A549 (cell line): Measurements from ENCODE around the gene PKM. TPM values are rescaled to one million over a fixed set of nuclear protein-coding genes. Genes with fewer than 3 reads are reported as not detected.

Source experiments
- ATAC-seq, 2 experiments: fragments of 200-7000 bp in 1 of 2; fragments of >200 bp in 1 of 2; cut with Nextera tagmentation in 1 of 2; cut with Tn5 transposase in 1 of 2; 3 replicates each; pipeline versions ENCODE4 v1.8.0 to v1.9.1; 2018 to 2020; ENCODE audit warnings: mild to moderate bottlenecking in 1 of 2, moderate library complexity in 1 of 2
- CTCF ChIA-PET: fragments of 300-600 bp; sonication (Branson Sonifier 250); formaldehyde crosslinking; extraction: SDS; loops from one replicate; lab custom pipeline; 2021; ENCODE audit warnings: antibody characterized with exemption, inconsistent platforms; lab: Yijun Ruan, JAX
- POLR2A ChIA-PET: fragments of 350-600 bp; formaldehyde crosslinking; extraction: SDS; loops from one replicate; lab custom pipeline; 2021; ENCODE audit warnings: antibody characterized with exemption, inconsistent platforms; lab: Yijun Ruan, JAX
- DNase-seq, 2 experiments: peaks; one replicate each; pipeline versions ENCODE4 v3.0.0 to v3.0.0-alpha.2; 2011 to 2016; ENCODE audit warnings: low read depth in 1 of 2, low spot score in 1 of 2
- FAIRE-seq: peaks from 2 replicates; lab custom pipeline; 2011; peaks lifted over from hg19 to GRCh38; lab: Jason Lieb, UNC
- H3K27ac ChIP-seq, 2 experiments: fragments of >200 bp; sonication (Bioruptor Twin); formaldehyde crosslinking; 3 replicates each; pipeline ENCODE4 v1.5.1; 2016 to 2017
- H3K4me1 ChIP-seq: fragments of >200 bp; sonication (Bioruptor Twin); formaldehyde crosslinking; 3 replicates; pipeline ENCODE4 v1.6.1; 2016
- H3K4me2 ChIP-seq: fragments of >200 bp; sonication (Bioruptor Twin); formaldehyde crosslinking; 3 replicates; pipeline ENCODE4 v1.6.1; 2016
- H3K4me3 ChIP-seq: fragments of >200 bp; sonication (Bioruptor Twin); formaldehyde crosslinking; 3 replicates; pipeline ENCODE4 v1.5.1; 2016
- H3K9me3 ChIP-seq: fragments of >200 bp; sonication (Bioruptor Twin); formaldehyde crosslinking; 3 replicates; pipeline ENCODE4 v1.6.1; 2016
- CBX2 ChIP-seq: fragments of 200-600 bp; sonication (generic); IDR thresholded peaks from 2 replicates; pipeline ENCODE4 v1.6.1; 2016; ENCODE audit warnings: low read depth, mild to moderate bottlenecking, borderline replicate concordance
- CHD2 ChIP-seq: fragments of 150-350 bp; IDR thresholded peaks from 2 replicates; pipeline ENCODE4 v1.6.1; 2014; ENCODE audit warnings: low read length; ENCODE audit not compliant: partially characterized antibody
- CHD4 ChIP-seq: fragments of 200-600 bp; sonication (generic); IDR thresholded peaks from 2 replicates; pipeline ENCODE4 v1.6.1; 2016; ENCODE audit warnings: antibody characterized with exemption, mild to moderate bottlenecking, borderline replicate concordance
- EHF ChIP-seq: fragments of 250-450 bp; sonication (Bioruptor Pico); IDR thresholded peaks from 2 replicates; pipeline ENCODE4 v1.5.0; 2020; ENCODE audit warnings: mild to moderate bottlenecking
- ESRRA ChIP-seq: fragments of 150-350 bp; IDR thresholded peaks from 2 replicates; pipeline ENCODE4 v1.6.1; 2014; ENCODE audit warnings: mild to moderate bottlenecking, low read length, borderline replicate concordance
- FOSB ChIP-seq: fragments of 250-450 bp; sonication (Bioruptor Pico); IDR thresholded peaks from 2 replicates; pipeline ENCODE4 v1.5.0; 2020; ENCODE audit warnings: mild to moderate bottlenecking, moderate library complexity
- FOSL2 ChIP-seq, 2 experiments: fragments of 450-650 bp in 1 of 2; fragments of >200 bp in 1 of 2; sonication (Bioruptor Twin) in 1 of 2; formaldehyde crosslinking; IDR thresholded peaks; 2 replicates each; pipeline versions ENCODE4 v1.5.0 to v1.6.1; 2016 to 2020; ENCODE audit warnings: mild to moderate bottlenecking in 1 of 2, moderate library complexity in 1 of 2
- HOXA7 ChIP-seq: fragments of 250-450 bp; sonication (Bioruptor Pico); IDR thresholded peaks from 2 replicates; pipeline ENCODE4 v1.5.0; 2020; ENCODE audit warnings: mild to moderate bottlenecking, moderate library complexity
- HOXB5 ChIP-seq: fragments of 250-450 bp; sonication (Bioruptor Pico); IDR thresholded peaks from 2 replicates; pipeline ENCODE4 v1.5.0; 2020; ENCODE audit warnings: mild to moderate bottlenecking, moderate library complexity
- KDM1A ChIP-seq: fragments of 200-600 bp; sonication (generic); IDR thresholded peaks from 2 replicates; pipeline ENCODE4 v1.6.1; 2016; ENCODE audit warnings: low read depth, mild to moderate bottlenecking
- MAFK ChIP-seq: fragments of 450-650 bp; IDR thresholded peaks from 2 replicates; pipeline ENCODE4 v1.6.1; 2014; ENCODE audit not compliant: partially characterized antibody
- MAZ ChIP-seq: fragments of 150-350 bp; IDR thresholded peaks from 2 replicates; pipeline ENCODE4 v1.6.1; 2014; ENCODE audit warnings: antibody characterized with exemption, low read depth, low read length, borderline replicate concordance
- NR3C1 ChIP-seq: fragments of >200 bp; sonication (Bioruptor Twin); formaldehyde crosslinking; IDR thresholded peaks from 3 replicates; pipeline ENCODE4 v1.6.1; 2017
- RAD21 ChIP-seq, 2 experiments: fragments of >200 bp in 1 of 2; sonication (Bioruptor Twin) in 1 of 2; formaldehyde crosslinking in 1 of 2; IDR thresholded peaks in 1 of 2; conservative IDR thresholded peaks in 1 of 2; 2 replicates in 1 of 2; 3 replicates in 1 of 2; pipeline ENCODE4 v1.6.1; 2012 to 2018; ENCODE audit warnings: inconsistent platforms in 1 of 2
- RNF2 ChIP-seq: fragments of 200-600 bp; sonication (generic); IDR thresholded peaks from 2 replicates; pipeline ENCODE4 v1.6.1; 2016; ENCODE audit warnings: low read depth, mild to moderate bottlenecking, antibody characterized with exemption, moderate library complexity, borderline replicate concordance
- SREBF2 ChIP-seq: fragments of 450-650 bp; IDR thresholded peaks from 2 replicates; pipeline ENCODE4 v1.6.1; 2014; ENCODE audit warnings: mild to moderate bottlenecking, moderate library complexity
- ZSCAN20 ChIP-seq: fragments of 250-450 bp; sonication (Bioruptor Pico); IDR thresholded peaks from 2 replicates; pipeline ENCODE4 v1.8.0; 2022; ENCODE audit warnings: mild to moderate bottlenecking, moderate library complexity
- WGBS: methylation state at CpG from one replicate; pipeline ENCODE4 v1.1.6; 2017; ENCODE audit errors: missing lambda C conversion rate; 5-methylcytosine and 5-hydroxymethylcytosine counted together
- polyA plus RNA-seq, 4 experiments: library from polyadenylated mRNA; depleted of rRNA in 3 of 4; stranded (reverse); fragments of >200 nt; fragmentation: RNase III in 1 of 4; extraction: RNeasy Plus Mini Kit Qiagen cat#74134 plus additional on column Dnase treatment in 1 of 4; gene quantifications; 2 replicates in 3 of 4; 3 replicates in 1 of 4; pipeline ENCODE4 v1.2.3, GENCODE V29; 2011 to 2017
- TF ChIP-seq, protein P1 (sequence below): fragments of 150-350 bp; IDR thresholded peaks from 2 replicates; pipeline ENCODE4 v1.6.1; 2014; ENCODE audit warnings: low read depth, mild to moderate bottlenecking, low read length
- TF ChIP-seq, protein P2 (sequence below): fragments of 250-450 bp; sonication (Bioruptor Pico); IDR thresholded peaks from 2 replicates; pipeline ENCODE4 v1.5.0; 2021; ENCODE audit warnings: mild to moderate bottlenecking, moderate library complexity, borderline replicate concordance
- TF ChIP-seq, protein P3 (sequence below): fragments of >200 bp; sonication (Bioruptor Twin); formaldehyde crosslinking; IDR thresholded peaks from 2 replicates; pipeline ENCODE4 v1.6.1; 2016
- TF ChIP-seq, protein P4 (sequence below): IDR thresholded peaks from 2 replicates; pipeline ENCODE4 v1.6.1; 2012
- TF ChIP-seq, protein P5 (sequence below): fragments of 200-600 bp; sonication (generic); IDR thresholded peaks from 2 replicates; pipeline ENCODE4 v1.6.1; 2016; ENCODE audit warnings: antibody characterized with exemption, mild to moderate bottlenecking, moderate library complexity

Gene PKM
- polyA plus RNA-seq, 2 of the 4 experiments (the other 2 are of a cell fraction): 3,443 to 3,848 TPM

DNA sequence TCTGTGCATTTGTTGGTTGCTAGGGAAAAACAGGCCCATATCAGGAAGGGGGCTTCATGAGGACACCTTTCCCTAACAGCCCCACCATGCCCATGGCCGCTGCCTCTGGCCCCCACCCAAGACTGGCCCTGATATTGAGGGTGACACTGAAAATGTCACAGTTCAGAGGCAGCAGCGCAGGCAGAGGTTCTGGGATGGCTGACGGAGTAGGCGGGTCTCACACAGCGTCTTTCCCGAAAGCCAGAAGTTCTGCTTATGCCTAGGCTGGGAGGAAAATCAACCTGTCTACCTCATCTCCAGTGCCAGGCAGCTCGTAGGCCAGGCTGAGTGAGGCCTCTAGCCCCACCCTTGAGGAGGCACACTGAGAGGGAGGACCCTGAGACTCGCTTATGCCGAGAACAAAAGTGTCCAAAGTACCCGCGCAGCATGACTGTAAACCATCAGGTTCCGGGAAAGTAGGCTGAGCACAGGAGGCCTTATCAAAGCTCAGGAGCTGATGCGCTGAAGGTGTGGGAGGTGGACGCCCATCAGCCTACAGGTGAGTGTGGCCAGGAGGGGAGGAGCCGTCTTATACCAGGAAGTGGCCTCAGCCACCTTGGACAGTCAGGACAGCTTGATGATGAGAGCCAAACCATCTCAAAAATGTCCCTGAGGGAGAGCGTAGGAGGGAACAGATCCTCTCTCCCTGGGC, 60.9 kb downstream of the PKM start (continued):
- TF ChIP-seq, protein P1, sequence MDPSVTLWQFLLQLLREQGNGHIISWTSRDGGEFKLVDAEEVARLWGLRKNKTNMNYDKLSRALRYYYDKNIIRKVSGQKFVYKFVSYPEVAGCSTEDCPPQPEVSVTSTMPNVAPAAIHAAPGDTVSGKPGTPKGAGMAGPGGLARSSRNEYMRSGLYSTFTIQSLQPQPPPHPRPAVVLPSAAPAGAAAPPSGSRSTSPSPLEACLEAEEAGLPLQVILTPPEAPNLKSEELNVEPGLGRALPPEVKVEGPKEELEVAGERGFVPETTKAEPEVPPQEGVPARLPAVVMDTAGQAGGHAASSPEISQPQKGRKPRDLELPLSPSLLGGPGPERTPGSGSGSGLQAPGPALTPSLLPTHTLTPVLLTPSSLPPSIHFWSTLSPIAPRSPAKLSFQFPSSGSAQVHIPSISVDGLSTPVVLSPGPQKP: no peak

DNA sequence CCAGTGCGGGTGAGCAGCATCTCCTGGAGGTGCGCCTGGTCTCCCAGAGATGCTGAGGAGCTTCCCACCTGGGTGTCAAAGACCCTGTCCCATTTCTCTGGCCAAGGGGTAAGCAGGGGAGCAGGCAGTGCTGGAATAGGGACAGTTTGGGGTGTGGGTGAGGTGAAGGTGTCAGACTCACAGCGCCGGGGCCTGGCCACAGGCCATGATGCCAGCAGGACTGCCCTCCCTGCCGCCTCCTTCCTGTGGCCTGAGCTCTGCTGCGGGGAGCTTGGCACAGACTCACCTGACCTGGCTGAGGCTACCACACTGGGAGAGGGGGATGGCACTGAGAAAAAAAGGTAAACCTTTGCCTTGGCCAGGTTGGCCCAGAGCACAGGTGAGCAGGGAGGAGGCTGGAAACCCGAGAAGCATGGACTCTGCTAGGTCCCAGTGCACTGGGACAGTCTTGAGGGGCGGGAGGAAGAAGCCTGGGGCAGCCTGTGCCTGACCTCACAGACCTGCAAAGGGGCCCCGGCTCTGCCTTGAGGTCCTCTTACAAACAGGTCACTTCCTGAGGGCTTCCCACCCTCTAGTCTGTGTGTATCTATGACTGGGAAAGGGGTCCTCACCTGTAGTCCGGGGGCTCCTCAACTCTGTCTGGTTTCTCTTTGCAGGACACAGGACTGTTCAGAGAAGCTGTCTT, 61.6 kb downstream of the PKM start:
- Histone ChIP-seq H3K9me3 (no peaks in the 10 kb centered on the region), H3K4me3 (no peak overlapping the region), H3K4me1 (peaks cover 6% of the 10 kb centered on the region; the same call in 1 of the 3 replicates), H3K4me2 (no peak overlapping the region), H3K27ac (no peak overlapping the region)
- WGBS: 68% methylated on average over 9 of the region's 10 CpGs
- no peak for FAIRE-seq
- ChIA-PET CTCF (interaction anchor here (1.0 to 3.3 kb wide), 4 partner anchors 7 to 368 kb away, joined by 3 to 29 read pairs (median 4); no protein-coding TSS in a partner anchor), POLR2A (no interaction called here)
- DNase-seq: no peak
- no peak for TF ChIP-seq CBX2
- no peak for TF ChIP-seq HOXA7 (CRISPR knock-in tag)
- no peak for TF ChIP-seq CHD2
- TF ChIP-seq, protein P2, sequence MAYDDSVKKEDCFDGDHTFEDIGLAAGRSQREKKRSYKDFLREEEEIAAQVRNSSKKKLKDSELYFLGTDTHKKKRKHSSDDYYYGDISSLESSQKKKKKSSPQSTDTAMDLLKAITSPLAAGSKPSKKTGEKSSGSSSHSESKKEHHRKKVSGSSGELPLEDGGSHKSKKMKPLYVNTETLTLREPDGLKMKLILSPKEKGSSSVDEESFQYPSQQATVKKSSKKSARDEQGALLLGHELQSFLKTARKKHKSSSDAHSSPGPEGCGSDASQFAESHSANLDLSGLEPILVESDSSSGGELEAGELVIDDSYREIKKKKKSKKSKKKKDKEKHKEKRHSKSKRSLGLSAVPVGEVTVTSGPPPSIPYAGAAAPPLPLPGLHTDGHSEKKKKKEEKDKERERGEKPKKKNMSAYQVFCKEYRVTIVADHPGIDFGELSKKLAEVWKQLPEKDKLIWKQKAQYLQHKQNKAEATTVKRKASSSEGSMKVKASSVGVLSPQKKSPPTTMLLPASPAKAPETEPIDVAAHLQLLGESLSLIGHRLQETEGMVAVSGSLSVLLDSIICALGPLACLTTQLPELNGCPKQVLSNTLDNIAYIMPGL (CRISPR knock-in tag): no peak
- no peak for TF ChIP-seq ZSCAN20 (CRISPR knock-in tag)
- TF ChIP-seq ESRRA: no peak
- TF ChIP-seq, protein P3, sequence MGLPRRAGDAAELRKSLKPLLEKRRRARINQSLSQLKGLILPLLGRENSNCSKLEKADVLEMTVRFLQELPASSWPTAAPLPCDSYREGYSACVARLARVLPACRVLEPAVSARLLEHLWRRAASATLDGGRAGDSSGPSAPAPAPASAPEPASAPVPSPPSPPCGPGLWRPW: no peak
- ATAC-seq: peak in 1 of 2 experiments; percentile 19; a peak in 3 of 6 replicates

DNA sequence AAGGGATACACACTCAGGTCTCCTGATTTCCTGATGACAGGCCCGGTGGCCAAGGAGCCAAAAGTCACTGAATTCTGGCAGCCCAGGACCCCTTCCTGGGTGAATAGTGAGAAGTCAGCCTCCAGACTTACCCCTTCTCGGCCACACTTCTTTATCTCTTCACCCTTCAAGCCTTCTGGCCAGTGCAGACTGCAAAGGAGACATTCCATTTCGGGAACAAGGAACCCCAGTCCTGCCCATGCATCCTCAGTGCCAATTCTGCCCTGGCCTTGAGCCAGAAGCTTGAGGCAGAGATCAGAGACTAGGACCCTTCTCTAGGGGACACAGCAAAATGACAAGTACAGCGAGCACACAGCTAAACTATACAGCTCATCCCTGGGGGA, 62.2 kb downstream of the PKM start:
- ATAC-seq: peak in 1 of 2 experiments; percentile 7; a peak in 1 of 6 replicates

More for the DNA sequence above, 62.2 kb downstream of the PKM start:
- ChIA-PET POLR2A (no interaction called here), CTCF (interaction anchor here (1.0 to 3.3 kb wide), 4 partner anchors 8 to 368 kb away, joined by 3 to 29 read pairs (median 4); no protein-coding TSS in a partner anchor)
- Histone ChIP-seq H3K4me1 (peaks cover 6% of the 10 kb centered on the region; the same call in 1 of the 3 replicates), H3K27ac (no peak overlapping the region), H3K4me2 (no peak overlapping the region), H3K9me3 (no peaks in the 10 kb centered on the region), H3K4me3 (no peak overlapping the region)
- TF ChIP-seq MAZ: no peak
- TF ChIP-seq FOSL2 (IDR thresholded peaks at IDR 0.05): no peak
- no peak for TF ChIP-seq FOSL2 (CRISPR knock-in tag; IDR thresholded peaks at IDR 0.05)
- no peak for TF ChIP-seq CHD4
- TF ChIP-seq, protein P4, sequence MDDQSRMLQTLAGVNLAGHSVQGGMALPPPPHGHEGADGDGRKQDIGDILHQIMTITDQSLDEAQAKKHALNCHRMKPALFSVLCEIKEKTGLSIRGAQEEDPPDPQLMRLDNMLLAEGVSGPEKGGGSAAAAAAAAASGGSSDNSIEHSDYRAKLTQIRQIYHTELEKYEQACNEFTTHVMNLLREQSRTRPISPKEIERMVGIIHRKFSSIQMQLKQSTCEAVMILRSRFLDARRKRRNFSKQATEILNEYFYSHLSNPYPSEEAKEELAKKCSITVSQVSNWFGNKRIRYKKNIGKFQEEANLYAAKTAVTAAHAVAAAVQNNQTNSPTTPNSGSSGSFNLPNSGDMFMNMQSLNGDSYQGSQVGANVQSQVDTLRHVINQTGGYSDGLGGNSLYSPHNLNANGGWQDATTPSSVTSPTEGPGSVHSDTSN: no peak
- no peak for TF ChIP-seq SREBF2
- TF ChIP-seq FOSB (CRISPR knock-in tag): no peak
- TF ChIP-seq MAFK: no peak
- TF ChIP-seq HOXB5 (CRISPR knock-in tag): no peak
- no peak for TF ChIP-seq RAD21 (conservative IDR thresholded peaks at IDR 0.05 in 1 of 2, IDR thresholded peaks at IDR 0.05 in 1 of 2)
- TF ChIP-seq, protein P5, sequence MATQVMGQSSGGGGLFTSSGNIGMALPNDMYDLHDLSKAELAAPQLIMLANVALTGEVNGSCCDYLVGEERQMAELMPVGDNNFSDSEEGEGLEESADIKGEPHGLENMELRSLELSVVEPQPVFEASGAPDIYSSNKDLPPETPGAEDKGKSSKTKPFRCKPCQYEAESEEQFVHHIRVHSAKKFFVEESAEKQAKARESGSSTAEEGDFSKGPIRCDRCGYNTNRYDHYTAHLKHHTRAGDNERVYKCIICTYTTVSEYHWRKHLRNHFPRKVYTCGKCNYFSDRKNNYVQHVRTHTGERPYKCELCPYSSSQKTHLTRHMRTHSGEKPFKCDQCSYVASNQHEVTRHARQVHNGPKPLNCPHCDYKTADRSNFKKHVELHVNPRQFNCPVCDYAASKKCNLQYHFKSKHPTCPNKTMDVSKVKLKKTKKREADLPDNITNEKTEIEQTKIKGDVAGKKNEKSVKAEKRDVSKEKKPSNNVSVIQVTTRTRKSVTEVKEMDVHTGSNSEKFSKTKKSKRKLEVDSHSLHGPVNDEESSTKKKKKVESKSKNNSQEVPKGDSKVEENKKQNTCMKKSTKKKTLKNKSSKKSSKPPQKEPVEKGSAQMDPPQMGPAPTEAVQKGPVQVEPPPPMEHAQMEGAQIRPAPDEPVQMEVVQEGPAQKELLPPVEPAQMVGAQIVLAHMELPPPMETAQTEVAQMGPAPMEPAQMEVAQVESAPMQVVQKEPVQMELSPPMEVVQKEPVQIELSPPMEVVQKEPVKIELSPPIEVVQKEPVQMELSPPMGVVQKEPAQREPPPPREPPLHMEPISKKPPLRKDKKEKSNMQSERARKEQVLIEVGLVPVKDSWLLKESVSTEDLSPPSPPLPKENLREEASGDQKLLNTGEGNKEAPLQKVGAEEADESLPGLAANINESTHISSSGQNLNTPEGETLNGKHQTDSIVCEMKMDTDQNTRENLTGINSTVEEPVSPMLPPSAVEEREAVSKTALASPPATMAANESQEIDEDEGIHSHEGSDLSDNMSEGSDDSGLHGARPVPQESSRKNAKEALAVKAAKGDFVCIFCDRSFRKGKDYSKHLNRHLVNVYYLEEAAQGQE: no peak
- no peak for TF ChIP-seq RNF2
- TF ChIP-seq KDM1A: no peak
- TF ChIP-seq NR3C1: no peak
- TF ChIP-seq EHF (CRISPR knock-in tag): no peak
- DNase-seq (no peak), FAIRE-seq (no peak)
- WGBS: 70% methylated on average over 4 of the region's 4 CpGs
